ENCODE results near the gene BBX. TPM values are rescaled to one million over a fixed set of nuclear protein-coding genes. Genes with fewer than 3 reads are reported as not detected.

The BBX gene
- total RNA-seq, 1 experiment from 2014 or later: 45.0 TPM

- no peak for TF ChIP-seq EMX1 (CRISPR knock-in tag; IDR thresholded peaks at IDR 0.05)
- no peak for TF ChIP-seq ATF1 (CRISPR knock-in tag; IDR thresholded peaks at IDR 0.05)
- TF ChIP-seq NFE2L1 (CRISPR knock-in tag; IDR thresholded peaks at IDR 0.05): no peak
- TF ChIP-seq TEAD4 (CRISPR knock-in tag; IDR thresholded peaks at IDR 0.05): no peak
- no peak for TF ChIP-seq CREB1 (CRISPR knock-in tag; IDR thresholded peaks at IDR 0.05)
- no peak for TF ChIP-seq GTF2I (CRISPR knock-in tag; conservative IDR thresholded peaks at IDR 0.05)
- TF ChIP-seq HMGA2 (CRISPR knock-in tag; IDR thresholded peaks at IDR 0.05): no peak
- TF ChIP-seq ATF2 (CRISPR knock-in tag; IDR thresholded peaks at IDR 0.05; ENCODE audit: borderline replicate concordance, low read depth): no peak
- TF ChIP-seq ATF6 (CRISPR knock-in tag; IDR thresholded peaks at IDR 0.05): no peak
- TF ChIP-seq ERG (CRISPR knock-in tag; IDR thresholded peaks at IDR 0.05): no peak
- TF ChIP-seq STAT6 (CRISPR knock-in tag; conservative IDR thresholded peaks at IDR 0.05; ENCODE audit: low read depth): no peak
- no peak for TF ChIP-seq HMGXB4 (CRISPR knock-in tag; IDR thresholded peaks at IDR 0.05)
- TF ChIP-seq RELA (CRISPR knock-in tag; IDR thresholded peaks at IDR 0.05; ENCODE audit: borderline replicate concordance): no peak
- H3K27ac Mint-ChIP-seq: no peak overlapping the region
- no peaks in the 10 kb centered on the region for H3K27me3 Mint-ChIP-seq (ENCODE audit: low read depth)
- ATAC-seq (no peak), DNase-seq (ENCODE audit: low spot score) (no peak)
- CTCF ChIA-PET: no interaction called here
- 0 out of 2 replicates have a peak, but pooled peaks cover 3% of the 10 kb centered on the region for H3K9me3 Mint-ChIP-seq
- POLR2A ChIA-PET: no interaction called here
- H3K4me3 Mint-ChIP-seq: no peak overlapping the region
- peaks cover 11% of the 10 kb centered on the region for H3K36me3 Mint-ChIP-seq
- H3K4me1 Mint-ChIP-seq: no peaks in the 10 kb centered on the region
Observed at GRCh38 chr3:107782054-107782453, 259.3 kb downstream of the BBX start.

- peaks cover 11% of the 10 kb centered on the region; the same call in 1 of the 2 replicates for H3K36me3 Mint-ChIP-seq
- no peaks in the 10 kb centered on the region for H3K27me3 Mint-ChIP-seq (ENCODE audit: low read depth)
- no peak for ATAC-seq
- DNase-seq (ENCODE audit: low spot score): no peak
- H3K4me3 Mint-ChIP-seq: no peak overlapping the region
- H3K27ac Mint-ChIP-seq: no peak overlapping the region
- CTCF ChIA-PET: no interaction called here
- POLR2A ChIA-PET: no interaction called here
- no peaks in the 10 kb centered on the region for H3K4me1 Mint-ChIP-seq
- H3K9me3 Mint-ChIP-seq: 0 out of 2 replicates have a peak, but pooled peaks cover 3% of the 10 kb centered on the region
- TF ChIP-seq RELA (CRISPR knock-in tag; IDR thresholded peaks at IDR 0.05; ENCODE audit: borderline replicate concordance): no peak
- no peak for TF ChIP-seq ESRRA (CRISPR knock-in tag; IDR thresholded peaks at IDR 0.05; ENCODE audit: borderline replicate concordance)
- TF ChIP-seq HMGXB4 (CRISPR knock-in tag; IDR thresholded peaks at IDR 0.05): no peak
- no peak for TF ChIP-seq PRDM15 (CRISPR knock-in tag; IDR thresholded peaks at IDR 0.05)
- no peak for TF ChIP-seq SP1 (CRISPR knock-in tag; conservative IDR thresholded peaks at IDR 0.05)
- no peak for TF ChIP-seq ATF6 (CRISPR knock-in tag; IDR thresholded peaks at IDR 0.05)
- no peak for TF ChIP-seq ZNF121 (CRISPR knock-in tag; IDR thresholded peaks at IDR 0.05)
Observed at GRCh38 chr3:107790612-107791011, 267.9 kb downstream of the BBX start.

Data from WTC11 (cell line).